SH-SY5Y (cell line): ENCODE results near the gene ENOX1.

ENCODE experiments used
- GATA2 ChIP-seq: IDR thresholded peaks from 2 replicates; pipeline ENCODE4 v1.6.1; 2011; ENCODE audit warnings: mild to moderate bottlenecking, low read depth, low read length
- GATA3 ChIP-seq: IDR thresholded peaks from 2 replicates; pipeline ENCODE4 v1.6.1; 2011; ENCODE audit warnings: low read depth, mild to moderate bottlenecking, low read length, moderate library complexity

DNA sequence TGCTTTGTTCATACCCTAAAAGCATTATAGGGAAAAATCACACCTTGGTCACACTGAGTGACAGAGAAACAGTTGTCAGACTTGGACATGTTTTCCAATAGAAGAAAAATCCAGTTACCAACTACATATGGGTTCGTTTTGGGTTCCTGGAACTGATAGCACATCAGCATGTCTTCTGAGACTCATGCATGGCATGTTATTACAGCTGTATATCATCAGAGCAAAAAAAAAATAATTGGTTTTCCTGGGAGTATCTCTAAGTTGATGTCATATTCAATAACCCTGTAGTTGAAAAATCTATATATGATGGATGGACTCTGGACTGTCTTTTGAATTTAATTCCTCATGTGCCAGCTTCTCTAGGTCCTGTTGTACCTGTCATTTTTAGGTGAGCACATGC is 551.7 kb downstream of the ENOX1 start:
- TF ChIP-seq GATA3 (no peak), GATA2 (no peak)
